Vagina (tissue), 2 donors: ENCODE data around the gene WWOX.

Source experiments
- POLR2A ChIP-seq, 2 donors: fragments of 450-650 bp; IDR thresholded peaks; one replicate each; pipeline ENCODE4 v1.6.1; 2017; ENCODE audit warnings: antibody characterized with exemption in 2 of 2, mild to moderate bottlenecking in 2 of 2, moderate library complexity in 2 of 2
- POLR2AphosphoS5 ChIP-seq, 2 donors: sonication (generic); formaldehyde crosslinking; IDR thresholded peaks; one replicate each; pipeline ENCODE4 v1.9.0; 2017; ENCODE audit warnings: antibody characterized with exemption in 2 of 2, mild to moderate bottlenecking in 2 of 2, low read depth in 1 of 2; ENCODE audit not compliant: insufficient read depth in 1 of 2
- TF ChIP-seq, protein P1 (sequence below), 3 experiments: fragments of 450-650 bp in 2 of 3; fragments of 200-600 bp in 1 of 3; sonication (generic) in 1 of 3; IDR thresholded peaks; one replicate each; pipeline ENCODE4 v1.5.1; 2017 to 2019; ENCODE audit warnings: antibody characterized with exemption in 3 of 3, mild to moderate bottlenecking in 2 of 3, moderate library complexity in 2 of 3

DNA sequence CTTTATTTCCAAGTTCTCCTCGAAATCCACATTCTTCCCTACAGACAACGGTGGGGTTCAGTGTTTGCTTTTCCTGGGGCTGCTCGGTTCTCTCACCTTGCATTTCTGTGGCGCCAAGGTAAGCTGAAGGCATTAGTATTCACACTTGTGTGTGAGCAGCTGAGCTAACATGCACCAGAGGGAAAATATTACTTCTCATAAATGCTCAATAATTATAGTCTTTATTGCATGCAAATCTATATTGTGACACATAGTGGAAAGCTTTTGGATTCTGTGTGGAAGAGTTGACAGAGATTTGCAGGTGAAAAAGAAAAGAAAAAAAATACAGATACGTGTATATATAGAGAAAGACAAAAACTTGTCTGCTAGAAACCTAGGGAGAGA is 1089.3 kb downstream of the WWOX start:
- TF ChIP-seq POLR2A (IDR thresholded peaks at IDR 0.05) (no peak), POLR2AphosphoS5 (IDR thresholded peaks at IDR 0.05; ENCODE audit: insufficient read depth in 1 of 2, low read depth in 1 of 2) (no peak)
- TF ChIP-seq, protein P1, sequence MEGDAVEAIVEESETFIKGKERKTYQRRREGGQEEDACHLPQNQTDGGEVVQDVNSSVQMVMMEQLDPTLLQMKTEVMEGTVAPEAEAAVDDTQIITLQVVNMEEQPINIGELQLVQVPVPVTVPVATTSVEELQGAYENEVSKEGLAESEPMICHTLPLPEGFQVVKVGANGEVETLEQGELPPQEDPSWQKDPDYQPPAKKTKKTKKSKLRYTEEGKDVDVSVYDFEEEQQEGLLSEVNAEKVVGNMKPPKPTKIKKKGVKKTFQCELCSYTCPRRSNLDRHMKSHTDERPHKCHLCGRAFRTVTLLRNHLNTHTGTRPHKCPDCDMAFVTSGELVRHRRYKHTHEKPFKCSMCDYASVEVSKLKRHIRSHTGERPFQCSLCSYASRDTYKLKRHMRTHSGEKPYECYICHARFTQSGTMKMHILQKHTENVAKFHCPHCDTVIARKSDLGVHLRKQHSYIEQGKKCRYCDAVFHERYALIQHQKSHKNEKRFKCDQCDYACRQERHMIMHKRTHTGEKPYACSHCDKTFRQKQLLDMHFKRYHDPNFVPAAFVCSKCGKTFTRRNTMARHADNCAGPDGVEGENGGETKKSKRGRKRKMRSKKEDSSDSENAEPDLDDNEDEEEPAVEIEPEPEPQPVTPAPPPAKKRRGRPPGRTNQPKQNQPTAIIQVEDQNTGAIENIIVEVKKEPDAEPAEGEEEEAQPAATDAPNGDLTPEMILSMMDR (IDR thresholded peaks at IDR 0.05), result no peak
